ENCODE measurements around the gene PIK3R5. TPM values are rescaled to one million over a fixed set of nuclear protein-coding genes. Genes with fewer than 3 reads are reported as not detected.

Gene PIK3R5
- total RNA-seq, 1 donor from 2014 or later, result 0.90 TPM

DNA sequence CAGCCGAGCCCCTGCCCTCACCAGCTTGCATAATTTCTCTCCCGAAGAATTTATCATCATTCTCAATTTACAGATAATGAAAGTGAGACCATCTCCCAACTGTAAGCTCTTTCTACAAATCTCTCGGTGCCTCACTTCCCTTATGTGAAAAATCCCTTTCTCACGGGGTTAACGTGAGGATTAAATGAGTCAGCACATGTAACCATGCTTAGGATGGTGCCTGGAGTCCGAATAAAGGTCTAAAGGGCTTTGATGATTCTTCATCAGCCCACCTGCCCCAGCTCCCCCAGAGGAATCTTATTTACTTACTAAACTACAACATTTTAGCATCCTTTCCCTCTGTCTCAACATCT, 73.2 kb downstream of the PIK3R5 start:
- Mint-ChIP-seq H3K27ac (no peak overlapping the region), H3K27me3 (ENCODE audit: insufficient read depth, low read depth) (peaks cover 15% of the 10 kb centered on the region), H3K36me3 (no peaks in the 10 kb centered on the region), H3K9me3 (no peaks in the 10 kb centered on the region), H3K4me3 (no peak overlapping the region), H3K4me1 (peaks cover 18% of the 10 kb centered on the region)
- Histone ChIP-seq H3K79me2 (ENCODE audit: low read depth) (no peaks in the 10 kb centered on the region), H3K27me3 (no peaks in the 10 kb centered on the region), H4K20me1 (ENCODE audit: low read depth) (no peaks in the 10 kb centered on the region), H3K27ac (no peak overlapping the region), H2AFZ (replicated peaks) (no peak overlapping the region), H3F3A (ENCODE audit: low read depth) (peaks cover 5% of the 10 kb centered on the region), H3K4me2 (no peak overlapping the region), H3K36me3 (no peaks in the 10 kb centered on the region), H3K9ac (no peak overlapping the region), H3K4me3 (no peak overlapping the region), H3K9me3 (ENCODE audit: low read depth) (no peaks in the 10 kb centered on the region), H3K4me1 (peaks cover 13% of the 10 kb centered on the region)
- TF ChIP-seq EZH2phosphoT487 (IDR thresholded peaks at IDR 0.05), result no peak
- TF ChIP-seq, protein P1, sequence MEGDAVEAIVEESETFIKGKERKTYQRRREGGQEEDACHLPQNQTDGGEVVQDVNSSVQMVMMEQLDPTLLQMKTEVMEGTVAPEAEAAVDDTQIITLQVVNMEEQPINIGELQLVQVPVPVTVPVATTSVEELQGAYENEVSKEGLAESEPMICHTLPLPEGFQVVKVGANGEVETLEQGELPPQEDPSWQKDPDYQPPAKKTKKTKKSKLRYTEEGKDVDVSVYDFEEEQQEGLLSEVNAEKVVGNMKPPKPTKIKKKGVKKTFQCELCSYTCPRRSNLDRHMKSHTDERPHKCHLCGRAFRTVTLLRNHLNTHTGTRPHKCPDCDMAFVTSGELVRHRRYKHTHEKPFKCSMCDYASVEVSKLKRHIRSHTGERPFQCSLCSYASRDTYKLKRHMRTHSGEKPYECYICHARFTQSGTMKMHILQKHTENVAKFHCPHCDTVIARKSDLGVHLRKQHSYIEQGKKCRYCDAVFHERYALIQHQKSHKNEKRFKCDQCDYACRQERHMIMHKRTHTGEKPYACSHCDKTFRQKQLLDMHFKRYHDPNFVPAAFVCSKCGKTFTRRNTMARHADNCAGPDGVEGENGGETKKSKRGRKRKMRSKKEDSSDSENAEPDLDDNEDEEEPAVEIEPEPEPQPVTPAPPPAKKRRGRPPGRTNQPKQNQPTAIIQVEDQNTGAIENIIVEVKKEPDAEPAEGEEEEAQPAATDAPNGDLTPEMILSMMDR (IDR thresholded peaks at IDR 0.05), result no peak
- TF ChIP-seq EZH2 (IDR thresholded peaks at IDR 0.05), result no peak
- no peak for DNase-seq (ENCODE audit: low spot score)

- no peaks in the 10 kb centered on the region for H3K9me3 Mint-ChIP-seq
- no peaks in the 10 kb centered on the region for H3K9me3 ChIP-seq (ENCODE audit: low read depth)
These were observed 74.8 kb downstream of the PIK3R5 start for GRCh38 chr17:8890671-8891070.

DNA sequence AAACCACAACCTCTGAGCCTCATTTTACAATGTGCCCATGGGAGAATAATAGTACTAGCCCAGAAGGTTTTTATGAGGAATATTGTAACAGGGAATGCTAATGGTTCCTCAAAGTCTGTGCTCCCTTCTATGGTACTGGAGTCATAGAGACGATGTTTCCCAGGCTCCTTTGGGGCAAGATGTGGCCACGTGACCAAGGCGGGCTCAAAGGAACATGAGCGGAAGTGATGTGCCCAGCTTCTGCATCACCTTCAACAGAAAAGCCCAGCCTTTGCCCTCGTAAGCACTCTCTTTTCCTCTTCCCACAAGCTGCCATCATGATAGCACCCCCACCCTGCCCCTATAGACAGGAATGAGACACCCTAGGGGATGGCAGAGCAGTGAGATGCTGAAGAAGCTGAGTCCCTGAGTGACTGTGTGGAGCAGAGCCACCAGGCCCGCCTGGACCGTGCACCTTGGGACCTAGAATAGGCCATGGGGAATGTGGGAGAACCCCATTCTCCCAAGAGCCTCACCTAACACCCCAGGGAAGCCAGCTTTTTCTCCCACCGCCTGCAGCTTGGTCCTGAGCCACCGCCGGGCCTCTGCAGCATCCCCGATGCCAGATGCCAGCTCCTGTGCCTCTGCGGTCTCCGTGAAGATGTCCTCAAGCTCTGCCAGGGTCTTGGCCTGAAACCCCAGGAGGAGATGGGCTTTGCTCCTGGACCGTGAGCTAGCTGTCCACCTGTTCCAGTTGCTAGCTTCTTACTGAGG, 75.9 kb downstream of the PIK3R5 start:
- H3K4me3 ChIP-seq, result no peak overlapping the region
- H3K79me2 ChIP-seq (ENCODE audit: low read depth), result no peaks in the 10 kb centered on the region
- Mint-ChIP-seq H3K36me3 (no peaks in the 10 kb centered on the region), H3K4me3 (no peak overlapping the region), H3K9me3 (no peaks in the 10 kb centered on the region), H3K27me3 (ENCODE audit: insufficient read depth, low read depth) (peaks cover 14% of the 10 kb centered on the region), H3K27ac (no peak overlapping the region), H3K4me1 (peaks cover 14% of the 10 kb centered on the region)
- peaks cover 11% of the 10 kb centered on the region for H3K4me1 ChIP-seq
- no peak overlapping the region for H3K27ac ChIP-seq
- H3K9me3 ChIP-seq (ENCODE audit: low read depth), result no peaks in the 10 kb centered on the region
- no peak for DNase-seq (ENCODE audit: low spot score)
- H3K27me3 ChIP-seq, result no peaks in the 10 kb centered on the region
- H2AFZ ChIP-seq (replicated peaks), result no peak overlapping the region
- no peaks in the 10 kb centered on the region for H4K20me1 ChIP-seq (ENCODE audit: low read depth)
- no peak for TF ChIP-seq EZH2phosphoT487 (IDR thresholded peaks at IDR 0.05)
- TF ChIP-seq, protein P1 (IDR thresholded peaks at IDR 0.05), result no peak
- TF ChIP-seq EZH2 (IDR thresholded peaks at IDR 0.05), result no peak
- H3F3A ChIP-seq (ENCODE audit: low read depth), result peaks cover 4% of the 10 kb centered on the region
- no peaks in the 10 kb centered on the region for H3K36me3 ChIP-seq
- no peak overlapping the region for H3K9ac ChIP-seq
- H3K4me2 ChIP-seq, result no peak overlapping the region

More at GRCh38 chr17:8890671-8891070, 74.8 kb downstream of the PIK3R5 start:
- H3K4me2 ChIP-seq, result no peak overlapping the region
- no peaks in the 10 kb centered on the region for H3K27me3 ChIP-seq
- H3K27ac ChIP-seq, result no peak overlapping the region
- DNase-seq (ENCODE audit: low spot score), result no peak
- Mint-ChIP-seq H3K4me3 (no peak overlapping the region), H3K4me1 (peaks cover 18% of the 10 kb centered on the region), H3K27me3 (ENCODE audit: insufficient read depth, low read depth) (peaks cover 16% of the 10 kb centered on the region), H3K36me3 (no peaks in the 10 kb centered on the region), H3K27ac (no peak overlapping the region)
- no peak for TF ChIP-seq EZH2phosphoT487 (IDR thresholded peaks at IDR 0.05)
- TF ChIP-seq, protein P1 (IDR thresholded peaks at IDR 0.05), result no peak
- TF ChIP-seq EZH2 (IDR thresholded peaks at IDR 0.05), result no peak
- H3K4me1 ChIP-seq, result peaks cover 13% of the 10 kb centered on the region
- no peak overlapping the region for H2AFZ ChIP-seq (replicated peaks)
- no peaks in the 10 kb centered on the region for H4K20me1 ChIP-seq (ENCODE audit: low read depth)
- no peaks in the 10 kb centered on the region for H3K36me3 ChIP-seq
- peaks cover 5% of the 10 kb centered on the region for H3F3A ChIP-seq (ENCODE audit: low read depth)
- no peak overlapping the region for H3K9ac ChIP-seq
- no peak overlapping the region for H3K4me3 ChIP-seq
- H3K79me2 ChIP-seq (ENCODE audit: low read depth), result no peaks in the 10 kb centered on the region
